Thyroid gland (tissue), 4 donors: ENCODE data around the gene RNF151.

ENCODE experiments used
- POLR2A ChIP-seq, 2 donors: fragments of 450-650 bp; IDR thresholded peaks; one replicate each; pipeline ENCODE4 v1.6.1; 2017; ENCODE audit warnings: antibody characterized with exemption in 2 of 2, mild to moderate bottlenecking in 2 of 2, moderate library complexity in 1 of 2
- TF ChIP-seq, protein P1 (sequence below), 6 experiments: fragments of 200-600 bp in 3 of 6; fragments of 450-650 bp in 3 of 6; sonication (generic) in 3 of 6; IDR thresholded peaks; one replicate each; pipeline ENCODE4 v1.5.1; 2016 to 2019; ENCODE audit warnings: antibody characterized with exemption in 6 of 6, mild to moderate bottlenecking in 2 of 6, inconsistent platforms in 1 of 6, moderate library complexity in 1 of 6

DNA sequence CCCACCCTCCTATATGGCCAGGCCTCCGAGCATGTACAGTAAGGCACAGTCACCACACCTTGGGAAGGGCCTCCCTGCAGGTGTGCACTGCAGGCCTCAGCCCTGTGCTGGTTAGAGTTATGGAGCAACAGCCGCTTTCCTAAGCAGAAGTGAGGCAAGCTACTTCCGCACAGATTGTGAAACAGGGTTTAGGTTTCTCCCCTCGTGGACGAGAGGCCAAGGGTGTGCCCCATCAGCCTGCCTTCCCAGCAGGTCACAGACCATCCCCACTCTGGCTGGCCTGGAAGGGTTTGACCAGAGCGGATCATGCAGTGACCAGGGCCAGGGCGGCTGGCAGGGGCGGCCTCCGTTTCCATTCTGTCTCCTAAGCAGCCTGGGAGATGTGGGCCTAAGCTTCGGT, 28.3 kb upstream of the RNF151 start:
- TF ChIP-seq POLR2A (IDR thresholded peaks at IDR 0.05): no peak
- TF ChIP-seq, protein P1, sequence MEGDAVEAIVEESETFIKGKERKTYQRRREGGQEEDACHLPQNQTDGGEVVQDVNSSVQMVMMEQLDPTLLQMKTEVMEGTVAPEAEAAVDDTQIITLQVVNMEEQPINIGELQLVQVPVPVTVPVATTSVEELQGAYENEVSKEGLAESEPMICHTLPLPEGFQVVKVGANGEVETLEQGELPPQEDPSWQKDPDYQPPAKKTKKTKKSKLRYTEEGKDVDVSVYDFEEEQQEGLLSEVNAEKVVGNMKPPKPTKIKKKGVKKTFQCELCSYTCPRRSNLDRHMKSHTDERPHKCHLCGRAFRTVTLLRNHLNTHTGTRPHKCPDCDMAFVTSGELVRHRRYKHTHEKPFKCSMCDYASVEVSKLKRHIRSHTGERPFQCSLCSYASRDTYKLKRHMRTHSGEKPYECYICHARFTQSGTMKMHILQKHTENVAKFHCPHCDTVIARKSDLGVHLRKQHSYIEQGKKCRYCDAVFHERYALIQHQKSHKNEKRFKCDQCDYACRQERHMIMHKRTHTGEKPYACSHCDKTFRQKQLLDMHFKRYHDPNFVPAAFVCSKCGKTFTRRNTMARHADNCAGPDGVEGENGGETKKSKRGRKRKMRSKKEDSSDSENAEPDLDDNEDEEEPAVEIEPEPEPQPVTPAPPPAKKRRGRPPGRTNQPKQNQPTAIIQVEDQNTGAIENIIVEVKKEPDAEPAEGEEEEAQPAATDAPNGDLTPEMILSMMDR (IDR thresholded peaks at IDR 0.05): no peak
